HL-60/S4 (cell line): Measurements from ENCODE around the gene SNAPC4.

ENCODE experiments used
- in situ Hi-C: fragments of 300-500 bp; cut with MboI; formaldehyde crosslinking; loops from 2 replicates; pipeline ENCODE4 v1.14.3; 2022; ENCODE audit warnings: low sequenced_read_pairs

SNAPC4 gene

DNA sequence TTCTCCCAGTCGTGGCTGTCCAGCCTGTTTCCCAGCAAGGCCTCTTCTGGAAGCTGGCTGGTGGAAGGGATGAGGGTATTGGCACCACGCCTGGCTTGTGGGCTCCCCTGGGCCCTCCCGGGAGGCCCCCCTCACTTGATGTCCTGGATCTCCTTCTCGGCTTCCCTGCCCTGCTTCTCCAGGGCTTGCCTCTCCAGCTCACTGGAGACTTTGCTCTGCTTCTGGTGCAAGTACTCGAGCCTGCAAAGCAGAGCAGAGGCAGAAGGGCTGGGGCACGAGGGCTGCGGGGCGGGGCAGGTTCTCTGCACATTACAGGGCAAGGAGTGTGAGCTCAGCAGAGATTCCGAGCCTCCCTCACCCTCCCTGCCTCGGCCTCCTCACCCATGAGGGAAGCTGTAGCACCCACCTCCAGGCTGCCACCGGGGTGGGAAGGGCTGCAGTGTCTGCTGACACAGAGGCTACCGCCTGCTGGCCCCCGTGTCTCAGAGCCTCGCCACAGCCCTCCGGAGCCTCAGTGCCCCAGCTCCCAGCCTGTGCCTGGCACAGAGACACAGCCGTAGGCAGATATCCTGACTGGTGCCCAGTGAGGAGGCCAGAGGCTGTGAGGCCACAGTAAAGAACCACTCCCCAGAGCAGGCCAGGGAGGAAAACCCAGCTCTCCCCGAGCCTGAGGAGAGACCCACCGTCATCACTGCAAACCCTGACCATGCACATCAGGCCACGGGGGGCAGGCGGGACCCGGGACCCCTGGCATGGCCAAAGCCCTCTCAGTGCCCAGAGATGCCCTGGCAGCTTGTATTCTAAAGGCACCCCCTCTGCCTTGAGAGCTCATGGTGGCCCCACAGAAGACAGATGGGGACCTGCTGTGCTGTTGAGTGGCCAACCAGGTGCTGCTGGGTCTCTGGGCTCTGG is 7.2 kb downstream of the SNAPC4 start:
- in situ Hi-C loops = no loop called here

DNA sequence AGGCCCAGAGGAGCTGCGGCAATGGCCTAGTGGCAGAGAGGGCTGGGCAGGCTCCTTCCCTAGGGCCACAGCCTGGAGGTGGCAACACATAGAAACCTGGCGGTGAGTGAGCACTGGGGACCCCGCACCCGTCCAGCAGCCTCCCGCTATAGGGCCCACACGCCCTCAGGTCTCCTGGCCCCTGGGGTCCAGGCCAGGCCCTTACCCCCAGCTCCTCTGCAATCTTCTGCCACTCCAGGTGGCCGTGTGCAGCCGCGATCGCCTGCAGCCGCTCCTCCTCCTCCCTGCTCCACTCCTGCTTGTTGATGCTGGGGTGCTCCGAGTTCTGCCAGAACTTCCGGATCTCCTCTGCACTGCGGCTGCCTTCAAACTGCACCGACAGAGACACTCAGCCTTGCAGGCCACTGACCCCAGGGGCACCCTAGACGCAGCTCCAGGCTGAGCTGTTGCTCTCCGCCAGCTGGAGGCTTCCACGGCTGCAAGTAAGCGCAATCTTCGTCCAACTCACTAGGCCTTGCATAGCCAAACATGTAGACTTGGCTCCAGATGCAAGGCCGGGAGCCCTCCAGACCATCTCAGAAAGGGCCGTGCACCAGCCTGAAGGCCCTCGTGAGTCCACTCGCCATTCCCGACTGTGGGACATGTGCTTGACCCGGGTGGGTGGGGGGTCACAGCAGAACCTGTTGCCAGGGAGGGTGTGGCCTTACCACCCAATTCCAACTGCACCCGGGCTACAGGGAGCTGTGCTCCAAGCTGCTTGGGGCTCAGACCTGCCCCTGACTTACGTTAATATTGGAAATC is 8.0 kb downstream of the SNAPC4 start:
- in situ Hi-C loops = no loop called here

DNA sequence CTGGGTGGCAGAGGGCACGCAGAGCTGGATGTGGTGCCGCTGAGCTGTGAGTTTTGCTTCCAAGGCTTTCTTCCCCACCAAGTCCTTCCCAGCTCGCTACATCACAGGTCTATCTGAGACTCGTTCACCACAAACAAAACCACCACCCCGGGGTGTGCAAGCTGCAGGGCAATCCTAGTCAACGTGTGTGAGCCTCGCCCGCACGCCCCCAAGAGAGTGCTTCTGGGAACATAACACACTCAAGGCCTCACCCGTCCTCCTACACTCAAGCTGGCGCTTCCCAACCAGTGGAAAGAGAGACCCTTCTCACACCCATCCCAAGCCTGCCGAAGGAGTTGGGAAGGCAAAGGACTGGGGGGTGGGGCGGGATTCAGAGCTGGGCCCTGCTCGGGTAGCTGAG is 10.6 kb downstream of the SNAPC4 start:
- in situ Hi-C loops = no loop called here

DNA sequence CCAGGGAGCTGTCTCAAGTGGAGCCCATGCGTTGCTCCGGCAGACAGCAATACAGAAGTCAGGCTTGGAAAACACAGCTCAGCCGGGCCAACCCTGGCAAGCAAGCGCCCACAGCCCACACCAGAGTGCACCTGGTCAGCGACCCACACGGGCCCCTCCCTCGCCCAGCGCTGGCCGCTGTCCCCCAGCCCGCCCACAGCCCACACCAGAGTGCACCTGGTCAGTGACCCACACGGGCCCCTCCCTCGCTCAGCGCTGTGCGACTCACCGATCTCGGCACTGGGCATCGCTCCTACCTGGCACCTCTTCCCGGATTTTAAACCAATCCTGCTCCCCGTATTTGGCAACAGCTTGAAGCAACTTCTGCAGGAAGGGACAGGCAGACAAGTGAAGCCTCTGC is 12.8 kb downstream of the SNAPC4 start:
- in situ Hi-C loops = no loop called here

DNA sequence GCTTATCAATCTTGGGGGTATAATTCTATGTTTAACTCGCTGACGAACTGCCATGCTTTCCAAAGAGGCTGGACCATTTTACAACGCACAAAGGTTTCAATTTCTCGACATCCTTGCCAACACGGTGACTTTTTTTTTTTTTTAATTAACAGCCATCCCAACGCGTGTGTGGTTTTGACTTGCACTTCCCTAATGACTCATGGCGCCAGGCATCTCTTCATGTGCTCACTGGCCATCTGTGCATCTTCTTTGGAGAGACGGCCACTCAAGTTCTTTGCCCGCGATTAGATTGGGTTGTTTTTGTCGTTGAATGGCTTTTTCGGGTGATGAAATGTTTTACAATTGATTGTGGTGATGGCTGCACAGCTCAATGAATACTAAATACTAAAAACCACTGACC is 14.0 kb downstream of the SNAPC4 start:
- in situ Hi-C loops = no loop called here

DNA sequence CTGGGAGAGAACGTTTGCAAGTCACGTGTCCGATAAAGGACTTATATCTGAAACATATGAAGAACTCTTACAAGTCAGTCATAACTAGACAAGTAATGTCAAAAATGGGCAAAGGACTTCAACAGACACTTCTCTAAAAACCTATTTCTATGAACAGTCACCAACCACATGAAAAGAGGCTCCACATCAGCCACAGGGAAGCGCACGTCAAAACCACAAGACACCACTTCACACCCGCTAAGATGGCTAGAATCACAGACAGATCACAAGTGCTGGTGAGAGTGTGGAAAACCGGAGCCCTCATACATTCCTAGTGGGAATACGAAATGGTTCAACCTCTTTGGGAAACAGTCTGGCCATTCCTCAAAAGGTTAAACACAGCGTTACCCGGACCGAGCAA is 15.0 kb downstream of the SNAPC4 start:
- in situ Hi-C loops = no loop called here

DNA sequence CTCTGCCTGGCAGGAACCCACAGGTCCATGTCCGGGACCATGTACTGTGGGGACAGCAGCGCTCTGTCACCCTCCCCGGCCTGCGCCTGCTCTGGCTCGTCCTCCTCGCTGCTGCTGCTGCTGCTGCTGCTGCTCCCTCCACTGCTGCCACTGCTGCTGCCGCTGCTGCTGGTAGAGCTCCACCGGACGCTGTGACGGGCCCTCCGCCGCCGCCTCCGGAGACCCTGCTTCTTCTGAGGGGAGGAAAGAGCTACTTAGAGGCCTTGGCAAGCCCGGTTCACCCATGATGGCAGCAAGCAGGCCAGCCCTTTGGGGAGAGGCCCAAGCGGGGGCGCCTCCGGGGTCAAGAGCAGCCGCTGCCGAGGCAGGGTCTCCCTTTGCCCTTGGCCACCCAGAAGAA is 16.5 kb downstream of the SNAPC4 start:
- in situ Hi-C loops = no loop called here

DNA sequence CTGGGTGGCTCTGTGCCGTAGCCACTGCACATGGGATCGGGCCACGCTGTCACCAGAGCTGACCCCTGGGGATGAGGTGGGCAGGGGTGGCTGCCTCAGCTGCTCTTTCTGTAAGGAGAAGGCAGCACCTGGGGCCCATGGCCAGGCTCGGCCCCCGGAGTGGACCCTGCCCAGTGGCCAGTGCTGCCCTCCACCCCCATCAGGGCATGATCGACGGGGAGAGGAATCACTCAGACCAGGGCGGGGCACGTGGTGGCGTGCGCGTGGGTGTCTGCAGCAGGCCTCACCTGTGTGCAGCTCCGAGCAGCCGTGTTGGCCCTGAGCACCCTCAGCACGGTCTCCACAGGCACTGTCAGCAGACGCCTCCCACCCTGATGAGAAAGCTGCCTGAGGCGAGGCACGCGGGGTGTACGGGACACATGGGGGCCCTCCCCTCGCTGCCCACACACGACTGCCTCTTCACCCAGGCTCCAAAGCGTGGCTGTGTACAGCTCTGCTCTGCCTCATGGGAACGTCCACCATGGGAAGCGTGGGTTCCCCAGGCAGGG is 17.9 kb downstream of the SNAPC4 start:
- in situ Hi-C loops = no loop called here

DNA sequence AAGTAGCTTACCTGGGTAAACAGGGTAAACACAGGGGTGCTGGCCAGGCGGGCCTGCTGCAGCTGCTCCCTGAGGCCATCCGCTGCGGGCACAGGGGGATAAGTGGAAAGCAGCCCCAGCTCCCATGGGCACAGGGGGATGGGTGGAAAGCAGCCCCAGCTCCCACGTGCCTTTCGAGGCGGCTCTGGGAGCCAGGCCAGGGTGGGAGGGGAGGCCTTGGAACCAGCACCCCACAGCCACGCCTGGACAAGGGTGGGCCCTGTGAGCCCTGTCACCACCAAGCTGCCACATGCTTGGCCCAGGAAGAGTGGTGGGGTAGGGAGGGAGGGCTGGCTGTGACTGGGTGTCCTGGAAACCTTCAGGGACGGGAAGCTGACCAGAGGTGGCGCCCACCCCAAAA is 18.7 kb downstream of the SNAPC4 start:
- in situ Hi-C loops = no loop called here

DNA sequence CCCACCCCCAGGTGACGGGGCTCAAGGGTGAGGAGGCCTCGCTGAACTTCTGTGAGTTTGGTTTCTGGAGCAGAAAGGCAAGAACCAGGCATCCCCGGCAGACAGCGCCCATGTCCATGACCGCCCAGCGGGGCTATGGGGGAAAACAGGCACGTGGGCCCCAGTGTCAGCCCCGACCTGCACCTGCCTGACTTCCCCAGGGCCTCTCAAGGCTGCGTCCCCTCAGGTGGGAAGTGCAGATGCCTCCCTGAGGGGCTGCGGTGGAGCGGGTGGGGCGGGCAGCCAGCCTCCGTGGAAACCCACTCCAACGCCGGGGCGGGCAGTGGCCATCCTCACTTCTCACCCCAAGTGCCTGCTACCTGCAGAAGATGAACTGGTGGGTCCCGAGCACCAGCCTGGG is 19.6 kb downstream of the SNAPC4 start:
- in situ Hi-C loops = no loop called here

DNA sequence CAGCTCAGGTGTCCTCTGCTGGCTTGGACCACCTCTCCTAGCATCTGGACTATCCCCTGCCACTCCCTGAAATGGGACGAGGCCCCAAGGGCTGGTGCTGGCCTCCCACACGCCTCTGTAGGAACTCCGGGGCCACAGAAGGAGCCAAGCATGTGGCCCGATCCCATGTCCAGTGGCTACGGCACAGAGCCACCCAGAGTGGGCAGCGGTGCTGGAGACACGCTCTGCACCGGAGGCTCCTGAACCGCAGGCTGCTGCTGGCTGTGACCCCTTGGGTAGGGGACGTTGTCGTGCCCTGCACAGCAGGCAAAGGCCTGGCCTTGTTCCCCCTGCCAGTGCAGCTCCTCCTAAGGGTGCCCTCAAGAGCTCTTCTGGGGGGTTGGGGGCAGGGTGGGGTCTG is 20.1 kb downstream of the SNAPC4 start:
- in situ Hi-C loops = no loop called here

DNA sequence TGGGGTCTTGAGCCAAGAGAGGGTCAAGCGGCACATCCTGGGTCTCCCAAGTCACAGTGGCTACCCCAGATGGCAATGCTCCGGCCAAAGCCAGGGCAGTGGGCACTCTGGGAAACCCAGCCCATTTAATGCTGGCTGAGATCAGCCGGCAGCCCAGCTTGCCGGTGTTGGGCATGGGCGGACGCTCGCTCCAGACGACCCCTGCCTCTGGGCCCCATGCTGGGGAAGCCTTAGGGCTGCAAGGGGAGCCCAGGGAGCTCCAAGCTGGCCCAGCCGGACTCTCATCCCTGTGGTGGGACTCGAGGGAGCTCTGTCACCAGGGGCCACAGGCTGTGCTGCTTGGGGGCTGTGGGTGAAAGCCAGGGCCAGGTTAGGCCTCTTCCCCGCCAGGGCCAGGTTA is 20.6 kb downstream of the SNAPC4 start:
- in situ Hi-C loops = no loop called here

DNA sequence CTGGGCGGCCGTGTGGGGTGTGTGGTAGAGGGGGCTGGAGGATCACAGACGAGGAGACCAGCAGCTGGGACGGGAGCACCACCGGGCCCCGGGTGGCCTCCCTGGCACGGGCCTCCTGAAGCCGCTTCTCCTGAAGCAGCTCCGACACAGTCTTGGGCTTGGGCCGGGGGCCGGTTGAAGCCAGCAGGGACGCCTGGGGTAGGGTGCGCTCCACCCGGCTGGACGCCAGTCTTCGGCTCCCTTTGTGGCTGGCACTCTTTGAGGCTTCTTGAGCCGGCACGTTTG is 21.0 kb downstream of the SNAPC4 start:
- in situ Hi-C loops = no loop called here

DNA sequence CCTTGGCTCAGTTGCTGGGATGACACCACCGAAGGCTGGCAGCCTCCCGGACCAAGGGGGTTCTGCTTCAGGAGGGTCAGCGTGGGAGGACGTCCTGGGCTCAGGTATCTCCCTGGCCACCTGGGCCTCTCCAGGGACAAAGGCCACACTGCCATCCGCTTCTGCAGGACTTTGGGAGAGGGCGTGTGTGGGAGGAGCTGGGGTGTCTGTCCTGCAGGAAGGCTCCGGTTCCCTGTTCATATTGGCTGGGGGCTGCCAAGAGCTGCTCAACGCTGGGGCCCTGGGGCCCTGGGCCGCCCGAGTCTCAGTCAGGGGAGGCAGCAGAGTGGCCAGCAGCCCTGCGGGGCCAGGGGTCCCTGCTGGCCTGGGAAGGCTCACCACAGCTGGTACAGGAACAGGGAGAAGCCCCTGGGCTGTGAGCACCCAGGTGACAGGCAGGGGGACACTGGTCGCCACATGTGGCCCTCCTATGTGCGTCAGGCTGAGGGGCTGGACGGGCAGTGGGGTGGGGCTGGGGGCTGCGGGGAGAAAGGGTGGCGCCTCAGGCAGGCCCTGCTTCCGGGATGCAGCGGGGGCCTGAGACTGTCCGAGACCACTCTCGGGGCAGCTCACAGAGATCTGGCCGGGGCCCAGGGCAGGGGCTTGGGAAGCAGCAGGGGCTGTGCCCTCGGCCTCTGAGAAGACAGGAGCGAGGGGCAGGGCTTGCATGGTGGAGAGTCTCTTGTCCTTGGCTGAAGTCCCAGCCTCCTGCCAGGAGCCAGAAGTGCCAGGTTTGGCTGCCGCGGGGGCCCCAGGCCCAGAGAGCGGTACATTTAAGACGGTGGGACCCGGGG is 21.6 kb downstream of the SNAPC4 start:
- in situ Hi-C loops = no loop called here

DNA sequence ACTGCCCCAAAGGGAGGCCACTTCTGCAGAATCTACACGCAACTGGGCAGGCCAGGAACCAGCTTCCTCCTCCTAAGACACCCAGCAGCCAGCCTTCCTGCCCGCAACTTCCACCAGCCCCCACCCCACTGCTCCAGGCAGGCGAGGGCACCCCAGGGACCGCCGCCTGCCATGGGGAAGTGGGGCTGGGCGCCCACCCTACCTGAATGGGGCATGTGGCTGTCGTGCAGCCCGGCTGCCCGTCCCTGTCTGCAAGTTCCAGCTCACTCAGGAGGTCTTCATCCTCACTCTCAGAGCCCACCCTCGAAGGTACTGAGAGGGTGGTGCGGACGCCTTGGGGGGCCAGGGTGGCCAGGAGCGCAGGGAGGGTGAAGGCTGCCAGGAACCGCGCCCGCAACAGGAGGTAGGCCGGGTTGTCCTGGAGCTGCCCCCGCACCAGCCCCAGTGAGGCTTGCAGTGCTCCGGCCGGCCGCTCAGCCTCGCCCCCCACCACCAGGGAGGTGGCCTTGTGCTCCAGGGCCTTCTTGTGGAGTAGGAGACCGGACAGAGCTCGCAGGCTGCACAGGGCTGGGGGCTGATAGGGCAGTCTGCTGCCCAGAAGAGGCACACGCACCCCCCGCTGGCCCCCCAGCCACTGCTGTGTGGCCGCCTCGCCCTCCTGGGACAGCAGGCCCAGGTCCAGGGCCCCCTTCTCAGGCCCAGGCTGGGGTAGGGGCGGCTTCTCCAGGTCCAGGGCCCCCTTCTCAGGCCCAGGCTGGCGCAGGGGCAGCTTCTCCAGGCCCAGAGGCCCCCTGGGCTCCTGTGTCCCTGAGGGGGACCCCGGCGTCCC is 22.4 kb downstream of the SNAPC4 start:
- in situ Hi-C loops = no loop called here

DNA sequence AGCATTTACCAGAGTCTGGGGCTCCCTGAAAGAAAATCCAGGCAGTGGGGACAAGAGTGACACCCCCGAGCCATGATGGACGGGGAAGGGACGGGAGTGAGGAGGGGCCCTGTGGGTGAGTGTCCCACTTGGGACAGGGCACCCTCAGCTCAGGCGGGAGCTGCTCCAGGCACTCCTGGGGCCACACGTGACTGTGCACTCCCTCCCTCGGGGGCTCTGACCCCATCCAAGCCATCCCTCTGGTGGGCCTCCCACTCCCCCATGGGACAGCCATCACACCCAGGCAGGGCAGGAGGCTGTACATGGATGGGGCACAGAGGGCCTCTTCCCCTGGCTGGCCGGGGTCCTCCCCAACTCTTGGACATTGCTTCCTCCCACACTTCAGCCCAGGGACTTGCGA is 23.5 kb downstream of the SNAPC4 start:
- in situ Hi-C loops = no loop called here

DNA sequence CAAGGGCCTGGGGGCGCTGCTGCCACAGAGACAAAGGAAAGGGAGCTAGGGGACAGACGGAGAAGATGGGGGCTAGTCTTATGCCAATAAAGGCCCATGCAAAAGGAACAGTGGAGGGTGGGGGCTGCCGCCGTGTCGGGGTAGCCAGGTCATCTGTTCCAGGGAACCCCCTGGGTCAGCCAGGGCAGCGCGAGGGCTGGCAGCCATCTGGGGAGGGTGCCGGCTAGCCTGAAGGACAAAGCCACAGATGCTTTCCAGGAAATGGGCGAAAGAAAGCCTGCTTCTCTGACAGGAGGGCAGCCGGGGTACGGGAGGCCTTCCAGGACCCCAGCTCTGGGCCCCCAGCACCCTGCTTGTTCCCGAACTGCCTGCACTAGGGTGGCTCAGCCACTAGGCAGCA is 24.9 kb downstream of the SNAPC4 start:
- in situ Hi-C loops = no loop called here

DNA sequence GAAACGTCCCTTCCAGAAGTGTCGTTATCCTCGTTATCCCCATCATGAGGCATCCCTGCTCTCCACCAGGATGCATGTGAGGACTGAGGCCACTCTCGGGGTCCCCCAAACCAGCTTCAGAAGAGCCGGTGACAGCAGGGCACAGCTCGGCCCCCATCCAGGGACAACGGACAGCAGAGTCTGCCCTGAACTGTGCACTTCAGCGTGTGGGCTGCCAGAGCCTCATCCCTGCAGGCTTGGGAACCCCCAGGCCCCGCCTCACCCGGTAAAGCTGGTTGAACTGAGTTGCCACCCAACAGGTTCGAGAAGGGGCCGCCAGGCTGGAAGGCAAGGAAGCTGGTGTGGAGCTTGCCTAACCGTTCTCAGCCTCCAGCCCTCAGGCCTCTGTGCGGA is 25.8 kb downstream of the SNAPC4 start:
- in situ Hi-C loops = no loop called here

DNA sequence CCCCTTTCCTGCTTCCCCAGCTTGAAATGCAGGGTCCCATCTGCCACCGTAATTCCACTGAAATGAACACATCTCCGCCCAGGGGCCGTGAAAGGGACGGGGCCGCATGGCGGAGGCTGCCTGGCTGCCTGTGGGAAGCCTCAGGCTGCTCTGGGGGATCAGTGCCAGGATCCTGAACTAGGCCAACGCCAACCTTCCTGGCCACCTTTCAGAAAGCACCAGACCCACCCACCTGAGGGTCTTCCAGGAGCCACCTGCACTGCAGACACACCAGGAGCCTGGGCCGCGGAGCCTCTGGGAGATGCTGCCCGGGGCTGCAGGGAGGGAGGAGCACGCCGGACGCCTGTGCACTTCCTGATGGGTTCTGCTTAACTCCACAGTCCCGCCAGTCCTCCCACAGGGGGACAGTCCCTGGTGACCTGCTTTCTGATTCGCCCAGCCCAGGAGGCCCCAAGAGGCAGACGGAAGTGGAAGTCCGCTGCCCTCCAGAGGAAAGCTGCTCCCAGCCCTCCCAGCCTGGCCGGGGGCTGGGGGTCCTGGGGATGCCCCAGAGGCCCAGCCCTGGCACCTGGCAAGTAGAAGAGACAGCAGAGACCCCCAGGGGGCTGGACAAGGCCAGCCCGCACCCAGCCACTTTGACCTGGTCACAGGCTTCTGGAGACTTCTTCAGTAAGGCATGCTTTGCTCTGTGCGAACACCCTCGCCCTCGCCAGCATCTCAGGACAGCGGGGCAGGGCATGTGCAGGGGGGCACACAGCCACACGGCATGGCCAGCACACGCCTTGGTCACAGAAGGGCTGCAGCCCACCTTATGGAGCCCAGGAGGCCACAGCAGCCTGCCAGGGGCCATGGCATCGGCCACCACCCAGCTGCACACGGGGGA is 26.4 kb downstream of the SNAPC4 start, which contains the start of gene CARD9:
Gene CARD9, minus strand, starts transcription at position 370 of the 883 bp plus-strand sequence. CDS start 1,591 bp downstream, outside the sequence.
- in situ Hi-C loops = no loop called here
